ENCODE measurements around the gene POLR2J. TPM values are rescaled to one million over a fixed set of nuclear protein-coding genes. Genes with fewer than 3 reads are reported as not detected.
A peak's percentile ranks its signal among the peaks of the same experiment; 100 is the strongest.

The POLR2J gene
- total and polyA plus RNA-seq, 10 of the 15 experiments (the other 5 are each of a cell fraction or from before 2014, with no cell fraction given) = 16.4 to 119 (median 77.4) TPM

GRCh38 chr7:102431617-102432298 is 47.0 kb downstream of the POLR2J start (continued):
- no peak for TF ChIP-seq ZBTB11 (CRISPR knock-in tag; IDR thresholded peaks at IDR 0.05)
- TF ChIP-seq E4F1 (IDR thresholded peaks at IDR 0.05; ENCODE audit: borderline replicate concordance, partially characterized antibody) = no peak
- no peak for TF ChIP-seq MTA3 (IDR thresholded peaks at IDR 0.05; ENCODE audit: borderline replicate concordance, low read length)
- TF ChIP-seq NR2F1 (conservative IDR thresholded peaks at IDR 0.05) = peak; percentile 9; the same call in 1 of the 2 replicates
- TF ChIP-seq RELB (IDR thresholded peaks at IDR 0.05; ENCODE audit: low read depth) = peak; percentile 54; the same call in 1 of the 2 replicates
- TF ChIP-seq SUZ12 (IDR thresholded peaks at IDR 0.05; ENCODE audit: unreplicated experiment) = no peak
- no peak for TF ChIP-seq CBX5 (IDR thresholded peaks at IDR 0.05; ENCODE audit: low read depth)
- TF ChIP-seq TCF3 (IDR thresholded peaks at IDR 0.05; ENCODE audit: borderline replicate concordance, insufficient read depth, low read depth, low read length) = no peak
- TF ChIP-seq ZBTB33 (IDR thresholded peaks at IDR 0.05) = no peak
- TF ChIP-seq MLLT1 (IDR thresholded peaks at IDR 0.05) = peak; percentile 73
- TF ChIP-seq ETV6 (conservative IDR thresholded peaks at IDR 0.05 in 1 of 2, IDR thresholded peaks at IDR 0.05 in 1 of 2; ENCODE audit: borderline replicate concordance in 1 of 2, low read depth in 1 of 2) = peak in 1 of 2 experiments; percentile 24; a peak in 1 of 4 replicates
- TF ChIP-seq IKZF2 (IDR thresholded peaks at IDR 0.05) = peak; percentile 72; a peak in 3 of 4 replicates
- peak; percentile 80 for TF ChIP-seq ZNF217 (IDR thresholded peaks at IDR 0.05)
